NCI-H146 treated with DMSO at 0.1 percent for 48 hours (cell line): ENCODE data around the gene PTPRN2.
"Not testable (repeated sequence)": the region's sequence is repeated elsewhere in the genome, so short reads cannot be mapped to it uniquely, and the experiment has no call there.

Experiments used
- DNase-seq: peaks from one replicate; lab custom pipeline; 2025; ENCODE audit not compliant: unreplicated experiment; lab: John Stamatoyannopoulos, UW

The PTPRN2 gene

GRCh38 chr7:157702311-157703023 lies 885.2 kb downstream of the PTPRN2 start:
- DNase-seq: no peak

GRCh38 chr7:157701395-157702180 lies 886.0 kb downstream of the PTPRN2 start:
- not testable (repeated sequence) for DNase-seq

GRCh38 chr7:157700231-157701005 lies 887.2 kb downstream of the PTPRN2 start:
- DNase-seq: no peak

GRCh38 chr7:157699357-157700013 lies 888.1 kb downstream of the PTPRN2 start:
- no peak for DNase-seq

- not testable (repeated sequence) for DNase-seq
Measured at GRCh38 chr7:157697287-157697686, 890.3 kb downstream of the PTPRN2 start.

- DNase-seq: not testable (repeated sequence)
Measured at GRCh38 chr7:157695609-157696008, 892.0 kb downstream of the PTPRN2 start.

- DNase-seq: peak; percentile 22
Measured at GRCh38 chr7:157694376-157694665, 893.3 kb downstream of the PTPRN2 start.

GRCh38 chr7:157693521-157694375 lies 893.9 kb downstream of the PTPRN2 start:
- peak; percentile 17 for DNase-seq

- peak; percentile 49 for DNase-seq
Measured at GRCh38 chr7:157693071-157693520, 894.5 kb downstream of the PTPRN2 start.

- DNase-seq: no peak
Measured at GRCh38 chr7:157692460-157693011, 895.1 kb downstream of the PTPRN2 start.

GRCh38 chr7:157691586-157692459 lies 895.8 kb downstream of the PTPRN2 start:
- peak; percentile 71 for DNase-seq

GRCh38 chr7:157690833-157691585 lies 896.6 kb downstream of the PTPRN2 start:
- peak; percentile 85 for DNase-seq

- peak; percentile 35 for DNase-seq
Measured at GRCh38 chr7:157690058-157690832, 897.4 kb downstream of the PTPRN2 start.

GRCh38 chr7:157689269-157690057 lies 898.2 kb downstream of the PTPRN2 start:
- DNase-seq: no peak

- no peak for DNase-seq
Measured at GRCh38 chr7:157688533-157689268, 898.9 kb downstream of the PTPRN2 start.
